Measurements from ENCODE around the gene TXNDC9. TPM values are rescaled to one million over a fixed set of nuclear protein-coding genes. Genes with fewer than 3 reads are reported as not detected.
A peak's percentile ranks its signal among the peaks of the same experiment; 100 is the strongest.
"Not testable (repeated sequence)": the region's sequence is repeated elsewhere in the genome, so short reads cannot be mapped to it uniquely, and the experiment has no call there.

Gene TXNDC9
- total and polyA plus RNA-seq, 12 donors, result 13.0 to 26.7 (median 21.6) TPM

DNA sequence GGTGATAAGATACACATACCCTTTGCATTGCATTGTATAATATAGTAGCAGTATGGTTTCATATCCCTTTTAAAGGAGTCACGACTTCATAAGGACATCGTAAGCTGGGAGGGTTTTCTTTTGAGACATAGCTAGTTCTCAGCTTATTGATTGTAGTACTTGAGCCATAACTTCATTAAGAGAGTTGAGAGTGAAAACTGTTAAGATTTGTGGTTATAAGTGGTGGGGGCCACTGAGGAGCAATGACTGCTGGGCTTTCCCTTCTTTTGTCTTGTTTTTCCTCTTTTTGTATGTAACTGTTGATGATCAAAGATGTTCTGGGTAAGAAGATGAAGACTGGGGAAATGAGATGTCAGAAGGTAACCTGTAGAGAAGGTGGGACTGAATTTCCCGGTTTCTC lies 12.0 kb upstream of the TXNDC9 start:
- Histone ChIP-seq H3K4me1 (peaks cover 0 to 23% (median 11%) of the 10 kb centered on the region in 9 donors), H3K9me3 (no peaks in the 10 kb centered on the region), H3K27me3 (no peaks in the 10 kb centered on the region), H3K4me3 (no peak overlapping the region), H3K27ac (no peak overlapping the region), H3K36me3 (no peaks in the 10 kb centered on the region)
- TF ChIP-seq, protein P1, sequence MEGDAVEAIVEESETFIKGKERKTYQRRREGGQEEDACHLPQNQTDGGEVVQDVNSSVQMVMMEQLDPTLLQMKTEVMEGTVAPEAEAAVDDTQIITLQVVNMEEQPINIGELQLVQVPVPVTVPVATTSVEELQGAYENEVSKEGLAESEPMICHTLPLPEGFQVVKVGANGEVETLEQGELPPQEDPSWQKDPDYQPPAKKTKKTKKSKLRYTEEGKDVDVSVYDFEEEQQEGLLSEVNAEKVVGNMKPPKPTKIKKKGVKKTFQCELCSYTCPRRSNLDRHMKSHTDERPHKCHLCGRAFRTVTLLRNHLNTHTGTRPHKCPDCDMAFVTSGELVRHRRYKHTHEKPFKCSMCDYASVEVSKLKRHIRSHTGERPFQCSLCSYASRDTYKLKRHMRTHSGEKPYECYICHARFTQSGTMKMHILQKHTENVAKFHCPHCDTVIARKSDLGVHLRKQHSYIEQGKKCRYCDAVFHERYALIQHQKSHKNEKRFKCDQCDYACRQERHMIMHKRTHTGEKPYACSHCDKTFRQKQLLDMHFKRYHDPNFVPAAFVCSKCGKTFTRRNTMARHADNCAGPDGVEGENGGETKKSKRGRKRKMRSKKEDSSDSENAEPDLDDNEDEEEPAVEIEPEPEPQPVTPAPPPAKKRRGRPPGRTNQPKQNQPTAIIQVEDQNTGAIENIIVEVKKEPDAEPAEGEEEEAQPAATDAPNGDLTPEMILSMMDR (IDR thresholded peaks at IDR 0.05), result no peak
- ATAC-seq, result no peak
- intact Hi-C loops (cut with DNase I), result loop anchor here in 1 of 10 donors (10.0 kb wide), 1 partner anchor 137 kb away; no protein-coding TSS in a partner anchor
- no peak for DNase-seq
- 88 to 92% methylated on average over 3 of the region's 3 CpGs for WGBS, 2 donors

DNA sequence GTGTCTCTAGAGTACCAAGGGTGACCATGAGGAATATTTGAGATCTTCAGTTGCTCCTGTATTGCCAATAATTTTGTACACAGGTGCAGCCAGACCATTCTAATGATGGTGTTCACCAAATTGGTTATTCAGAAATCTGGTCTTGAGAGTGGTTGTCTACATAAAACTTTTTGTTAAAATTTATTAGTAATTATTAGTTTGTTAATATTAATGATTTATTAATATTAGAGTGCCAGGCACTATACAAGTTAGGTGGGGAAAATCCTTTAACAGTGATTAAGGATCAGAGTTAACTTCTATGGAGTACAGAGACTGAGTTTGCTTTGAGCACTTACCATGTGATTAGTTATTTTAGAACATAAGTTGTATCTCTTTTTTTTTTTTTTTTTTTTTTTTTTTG lies 10.1 kb upstream of the TXNDC9 start:
- no peaks in the 10 kb centered on the region for H3K36me3 ChIP-seq
- TF ChIP-seq, protein P1 (IDR thresholded peaks at IDR 0.05), result no peak
- no peaks in the 10 kb centered on the region for H3K9me3 ChIP-seq
- no peak for ATAC-seq
- H3K27me3 ChIP-seq, result no peaks in the 10 kb centered on the region
- intact Hi-C loops (cut with DNase I), result loop anchor here in 1 of 10 donors (10.0 kb wide), 1 partner anchor 139 kb away; no protein-coding TSS in a partner anchor
- no peak overlapping the region for H3K4me3 ChIP-seq
- H3K4me1 ChIP-seq, result peaks cover 0 to 19% (median 11%) of the 10 kb centered on the region in 9 donors
- DNase-seq, result no peak
- no peak overlapping the region for H3K27ac ChIP-seq

DNA sequence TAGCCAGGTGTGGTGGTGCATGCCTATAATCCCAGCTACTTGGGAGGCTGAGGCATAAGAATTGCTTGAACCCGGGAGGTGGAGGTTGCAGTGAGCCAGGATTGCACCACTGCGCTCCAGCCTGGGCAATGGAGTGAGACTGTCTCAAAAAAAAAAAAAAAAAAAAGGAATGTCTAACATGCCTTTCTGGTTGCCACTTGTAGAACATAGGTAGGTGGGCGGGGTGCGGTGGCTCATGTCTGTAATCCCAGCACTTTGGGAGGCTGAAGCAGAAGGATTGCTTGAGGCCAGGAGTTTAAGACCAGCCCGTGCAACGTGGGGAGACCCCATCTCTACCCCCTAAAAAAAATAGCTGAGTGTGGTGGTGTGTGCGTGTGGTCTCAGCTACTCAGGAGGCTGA lies 9.3 kb upstream of the TXNDC9 start:
- intact Hi-C loops (cut with DNase I), result loop anchor here in 1 of 10 donors (10.0 kb wide), 1 partner anchor 139 kb away; no protein-coding TSS in a partner anchor
- H3K27me3 ChIP-seq, H3K4me3 ChIP-seq, H3K9me3 ChIP-seq, DNase-seq, H3K27ac ChIP-seq, H3K36me3 ChIP-seq: not testable (repeated sequence)
- WGBS, 2 donors, result 97 to 99% methylated on average over 7 of the region's 7 CpGs
- peak in 1 of 8 donors; percentile 17 for ATAC-seq
- H3K4me1 ChIP-seq, result peaks cover 0 to 21% (median 15%) of the 10 kb centered on the region in 9 donors

DNA sequence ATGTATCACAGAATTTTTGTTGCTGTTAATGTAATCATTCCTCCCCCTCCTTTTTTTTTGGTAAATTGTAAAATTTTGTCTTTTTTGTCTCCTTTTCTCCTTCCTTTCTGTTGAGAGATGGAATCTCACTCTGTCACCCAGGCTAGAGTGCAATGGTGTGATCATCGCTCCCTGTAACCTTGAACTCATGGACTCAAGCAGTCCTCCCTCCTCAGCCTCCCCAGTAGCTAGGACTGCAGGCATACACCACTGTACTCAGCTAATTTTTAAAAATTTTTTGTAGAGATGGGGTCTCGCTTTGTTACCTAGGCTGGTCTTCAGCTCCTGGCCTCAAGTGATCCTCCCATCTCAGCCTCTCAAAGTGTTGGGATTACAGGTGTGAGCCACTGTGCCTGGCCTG lies 6.4 kb upstream of the TXNDC9 start:
- DNase-seq (no peak), ATAC-seq (no peak)
- no peaks in the 10 kb centered on the region for H3K27me3 ChIP-seq
- H3K27ac ChIP-seq, result no peak overlapping the region
- no peak overlapping the region for H3K4me3 ChIP-seq
- intact Hi-C loops (cut with DNase I), result loop anchor here in 1 of 10 donors (10.0 kb wide), 1 partner anchor 142 kb away; no protein-coding TSS in a partner anchor
- peaks cover 0 to 36% (median 20%) of the 10 kb centered on the region in 9 donors for H3K4me1 ChIP-seq
- WGBS, 2 donors, result 98 to 100% methylated on average over 2 of the region's 2 CpGs
- TF ChIP-seq, protein P1 (IDR thresholded peaks at IDR 0.05), result no peak
- H3K36me3 ChIP-seq, result no peaks in the 10 kb centered on the region
- no peaks in the 10 kb centered on the region for H3K9me3 ChIP-seq

DNA sequence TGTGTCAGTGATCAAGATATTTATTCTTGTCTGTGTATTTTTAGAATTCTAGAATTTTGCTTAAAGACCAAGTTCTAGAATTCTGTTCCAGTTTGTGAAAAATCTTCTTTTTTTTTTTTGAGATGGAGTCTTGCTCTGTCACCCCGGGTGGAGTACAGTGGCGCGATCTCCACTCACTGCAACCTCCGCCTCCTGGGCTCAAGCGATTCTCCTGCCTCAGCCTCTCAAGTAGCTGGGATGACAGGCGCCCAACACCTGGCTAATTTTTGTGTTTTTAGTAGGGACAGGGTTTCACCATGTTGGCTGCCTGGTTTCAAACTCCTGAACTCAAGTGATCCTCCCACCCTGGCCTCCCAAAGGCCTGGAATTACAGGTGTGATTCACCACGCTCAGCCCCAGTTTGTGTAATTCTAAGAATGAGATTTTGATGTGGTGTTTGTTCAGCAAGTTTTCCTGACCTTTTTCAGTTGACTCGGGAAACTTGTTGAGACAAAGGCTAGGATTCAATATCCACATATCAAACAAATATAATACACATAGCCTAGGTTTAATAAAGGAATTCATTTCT lies 4.6 kb upstream of the TXNDC9 start:
- no peaks in the 10 kb centered on the region for H3K9me3 ChIP-seq
- no peaks in the 10 kb centered on the region for H3K27me3 ChIP-seq
- H3K4me3 ChIP-seq, result no peak overlapping the region
- no peak overlapping the region for H3K27ac ChIP-seq
- intact Hi-C loops (cut with DNase I), result loop anchor here in 1 of 10 donors (10.0 kb wide), 1 partner anchor 144 kb away; no protein-coding TSS in a partner anchor
- no peak for DNase-seq
- H3K4me1 ChIP-seq, result peaks cover 0 to 36% (median 20%) of the 10 kb centered on the region in 9 donors
- TF ChIP-seq, protein P1 (IDR thresholded peaks at IDR 0.05), result no peak
- no peaks in the 10 kb centered on the region for H3K36me3 ChIP-seq
- no peak for ATAC-seq
- WGBS, 2 donors, result 85 to 92% methylated on average over 8 of the region's 8 CpGs
